Esophagus muscularis mucosa (tissue), 4 donors: Measurements from ENCODE around the gene INO80E.

Experiments used
- CTCF ChIP-seq, 3 experiments: fragments of 200-600 bp in 2 of 3; fragments of 450-650 bp in 1 of 3; sonication (generic) in 2 of 3; IDR thresholded peaks; one replicate each; pipeline ENCODE4 v1.5.1; 2017 to 2019; ENCODE audit warnings: antibody characterized with exemption in 3 of 3, mild to moderate bottlenecking in 2 of 3, moderate library complexity in 1 of 3
- EP300 ChIP-seq: sonication (generic); formaldehyde crosslinking; IDR thresholded peaks from one replicate; pipeline ENCODE4 v1.6.1; 2017; ENCODE audit warnings: antibody characterized with exemption
- POLR2A ChIP-seq: fragments of 450-650 bp; IDR thresholded peaks from one replicate; pipeline ENCODE4 v1.6.1; 2017; ENCODE audit warnings: antibody characterized with exemption, moderate library complexity, mild to moderate bottlenecking, low read depth
- POLR2AphosphoS5 ChIP-seq, 2 donors: sonication (generic); formaldehyde crosslinking; IDR thresholded peaks; one replicate each; pipeline ENCODE4 v1.6.1; 2017; ENCODE audit warnings: antibody characterized with exemption in 2 of 2

- TF ChIP-seq POLR2A (no peak), CTCF (IDR thresholded peaks at IDR 0.05) (no peak), EP300 (no peak), POLR2AphosphoS5 (IDR thresholded peaks at IDR 0.05) (no peak)
Measured at GRCh38 chr16:30030841-30031413, 34.9 kb downstream of the INO80E start, which contains the start of gene TLCD3B.
